GM12891 (cell line): ENCODE results near the gene NEMP2.
A peak's percentile ranks its signal among the peaks of the same experiment; 100 is the strongest.

Experiments used
- DNase-seq: peaks from one replicate; pipeline ENCODE4 v3.0.0; 2011; ENCODE audit warnings: low spot score; ENCODE audit not compliant: insufficient read length
- FAIRE-seq: peaks from 2 replicates; lab custom pipeline; 2011; peaks lifted over from hg19 to GRCh38; lab: Jason Lieb, UNC
- PAX5 ChIP-seq: IDR thresholded peaks from 2 replicates; pipeline ENCODE4 v1.6.1; 2011; ENCODE audit warnings: low read length, moderate library complexity, mild to moderate bottlenecking; ENCODE audit not compliant: insufficient read depth, severe bottlenecking
- POLR2A ChIP-seq: IDR thresholded peaks from 2 replicates; pipeline ENCODE4 v1.6.1; 2011; ENCODE audit warnings: low read depth, low read length, control low read depth
- POLR2AphosphoS5 ChIP-seq: IDR thresholded peaks from 2 replicates; pipeline ENCODE4 v1.6.1; 2011; ENCODE audit warnings: low read depth, low read length, control low read depth
- POU2F2 ChIP-seq: IDR thresholded peaks from 2 replicates; pipeline ENCODE4 v1.6.1; 2011; ENCODE audit warnings: low read depth, mild to moderate bottlenecking, control low read depth, low read length, moderate library complexity
- SPI1 ChIP-seq: IDR thresholded peaks from 2 replicates; pipeline ENCODE4 v1.6.1; 2011; ENCODE audit warnings: low read depth, low read length, control low read depth
- TAF1 ChIP-seq: IDR thresholded peaks from 2 replicates; pipeline ENCODE4 v1.6.1; 2011; ENCODE audit warnings: low read depth, low read length, control low read depth

NEMP2 gene

DNA sequence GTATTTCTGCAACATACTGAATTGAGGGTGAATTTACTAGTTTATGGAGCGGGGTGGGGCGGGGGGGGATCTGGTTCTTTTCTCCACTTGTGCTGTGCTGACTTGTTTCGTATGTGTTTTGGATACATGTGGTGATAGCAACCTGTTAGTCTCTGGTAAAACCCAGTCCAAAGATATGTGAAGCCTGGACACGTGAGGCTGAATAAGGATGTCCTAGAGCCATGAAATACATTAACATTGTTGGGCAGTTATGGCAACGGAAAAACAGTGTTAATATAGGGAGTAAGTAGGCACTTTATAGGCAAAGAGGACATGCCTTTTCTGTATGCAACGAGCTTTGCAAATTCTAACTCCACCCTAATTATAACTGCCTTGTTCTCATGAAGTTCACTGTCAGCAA is 42.1 kb upstream of the NEMP2 start:
- peak; percentile 52 for FAIRE-seq
- no peak for TF ChIP-seq POLR2A
- no peak for DNase-seq

DNA sequence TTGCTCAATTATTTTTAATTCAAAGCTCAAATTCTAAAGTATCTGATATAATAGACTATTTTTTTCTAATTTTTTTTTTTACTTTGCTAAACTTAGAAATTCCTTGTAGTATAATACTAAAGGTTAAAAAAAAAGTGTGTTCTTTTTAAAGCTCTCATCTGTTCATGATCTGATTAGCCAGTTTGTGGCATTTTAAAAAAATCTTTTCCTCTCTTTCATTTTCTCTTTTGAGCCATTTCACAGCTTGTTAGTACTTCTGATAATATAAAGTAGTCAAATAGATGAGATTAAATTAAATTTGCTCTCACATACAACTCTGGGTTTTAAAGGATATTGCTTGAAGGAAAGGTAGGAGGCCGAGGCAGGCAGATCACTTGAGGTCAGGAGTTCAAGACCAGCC is 40.7 kb upstream of the NEMP2 start:
- no peak for TF ChIP-seq POU2F2
- TF ChIP-seq POLR2A = no peak
- DNase-seq (no peak), FAIRE-seq (no peak)

DNA sequence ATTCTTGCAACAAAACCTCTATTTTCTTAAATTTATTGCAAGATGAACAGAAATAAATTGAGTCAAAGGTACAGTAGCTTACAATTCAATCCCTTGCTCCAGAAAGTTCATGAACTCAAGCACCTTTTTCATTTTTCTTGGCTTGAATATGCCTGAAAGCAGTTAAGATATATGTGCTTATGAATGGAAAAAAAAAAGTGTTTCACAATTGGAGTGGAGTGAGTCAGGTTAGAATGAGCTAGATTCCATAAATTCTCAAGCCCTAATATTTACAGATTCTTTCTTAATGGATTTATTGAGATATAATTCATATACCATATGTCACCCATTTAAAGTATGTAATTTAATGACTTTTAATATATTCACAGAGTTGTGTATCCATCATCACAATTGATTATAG is 39.6 kb upstream of the NEMP2 start:
- DNase-seq (no peak), FAIRE-seq (no peak)
- TF ChIP-seq POLR2A (no peak), POLR2AphosphoS5 (no peak), TAF1 (no peak), POU2F2 (no peak), SPI1 (no peak), PAX5 (no peak)

DNA sequence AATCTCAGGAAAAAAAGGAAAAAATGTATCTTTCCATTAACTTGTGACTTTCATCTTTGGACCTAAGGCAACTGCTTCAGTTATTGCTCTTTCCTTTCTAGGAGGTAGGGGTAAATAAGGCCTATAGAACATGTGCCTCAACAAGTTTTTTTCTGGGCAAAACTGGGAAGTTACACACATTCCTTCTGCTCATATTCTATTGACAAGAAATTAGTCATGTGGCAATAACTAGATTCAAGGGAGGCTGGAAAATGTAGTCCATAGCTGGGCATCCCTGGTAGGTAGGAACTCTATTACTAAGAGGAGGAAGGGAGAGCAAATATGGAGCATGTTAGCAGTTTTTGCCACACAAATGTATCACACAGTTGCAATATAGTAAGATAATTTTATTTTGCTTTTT is 37.7 kb upstream of the NEMP2 start:
- FAIRE-seq = no peak
- DNase-seq = no peak
- TF ChIP-seq SPI1 (no peak), POLR2A (no peak), TAF1 (no peak), PAX5 (no peak), POLR2AphosphoS5 (no peak), POU2F2 (no peak)

DNA sequence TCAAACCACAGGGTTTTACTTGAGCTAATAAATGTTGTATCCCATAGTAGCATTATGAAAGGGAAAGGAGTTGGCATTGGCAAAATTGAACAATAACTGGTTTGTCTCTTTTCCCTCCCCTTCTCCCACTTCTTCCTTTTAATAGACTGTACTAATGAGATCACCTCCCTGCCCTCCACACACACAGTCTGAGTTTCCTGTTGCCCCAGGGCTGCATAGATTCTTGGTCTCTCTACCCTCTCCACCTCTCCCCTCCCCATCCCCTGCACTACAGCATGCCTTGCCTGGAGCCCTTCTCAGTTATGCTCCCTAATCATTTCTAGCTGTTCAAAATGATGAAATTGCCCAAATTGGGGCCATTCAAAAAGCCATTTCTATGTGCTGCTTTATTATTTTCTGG is 37.2 kb upstream of the NEMP2 start:
- TF ChIP-seq SPI1 = no peak
- TF ChIP-seq POLR2AphosphoS5 = no peak
- DNase-seq = no peak
- no peak for FAIRE-seq

DNA sequence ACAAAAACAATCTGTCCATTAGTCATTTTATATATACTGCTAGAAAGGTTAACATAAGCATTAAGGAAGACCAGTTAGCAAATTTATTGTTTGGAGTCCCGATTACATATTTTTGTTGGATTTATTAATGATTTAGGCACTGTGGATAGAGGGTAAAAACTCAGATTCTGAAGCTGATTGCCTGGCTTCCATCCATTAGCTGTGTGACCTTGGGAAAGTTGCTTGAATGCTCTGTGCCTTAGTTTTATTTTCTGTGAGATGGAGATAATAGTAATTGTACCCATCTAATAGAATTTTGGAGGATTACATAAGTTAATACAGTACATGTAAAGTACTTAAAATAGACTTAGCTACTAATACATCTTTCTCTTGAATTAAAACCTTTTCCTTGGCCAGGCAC is 36.3 kb upstream of the NEMP2 start:
- FAIRE-seq (no peak), DNase-seq (no peak)
- no peak for TF ChIP-seq POLR2A
- TF ChIP-seq POLR2AphosphoS5 = no peak
- TF ChIP-seq PAX5 = no peak
- no peak for TF ChIP-seq TAF1
- TF ChIP-seq POU2F2 = no peak
- no peak for TF ChIP-seq SPI1

DNA sequence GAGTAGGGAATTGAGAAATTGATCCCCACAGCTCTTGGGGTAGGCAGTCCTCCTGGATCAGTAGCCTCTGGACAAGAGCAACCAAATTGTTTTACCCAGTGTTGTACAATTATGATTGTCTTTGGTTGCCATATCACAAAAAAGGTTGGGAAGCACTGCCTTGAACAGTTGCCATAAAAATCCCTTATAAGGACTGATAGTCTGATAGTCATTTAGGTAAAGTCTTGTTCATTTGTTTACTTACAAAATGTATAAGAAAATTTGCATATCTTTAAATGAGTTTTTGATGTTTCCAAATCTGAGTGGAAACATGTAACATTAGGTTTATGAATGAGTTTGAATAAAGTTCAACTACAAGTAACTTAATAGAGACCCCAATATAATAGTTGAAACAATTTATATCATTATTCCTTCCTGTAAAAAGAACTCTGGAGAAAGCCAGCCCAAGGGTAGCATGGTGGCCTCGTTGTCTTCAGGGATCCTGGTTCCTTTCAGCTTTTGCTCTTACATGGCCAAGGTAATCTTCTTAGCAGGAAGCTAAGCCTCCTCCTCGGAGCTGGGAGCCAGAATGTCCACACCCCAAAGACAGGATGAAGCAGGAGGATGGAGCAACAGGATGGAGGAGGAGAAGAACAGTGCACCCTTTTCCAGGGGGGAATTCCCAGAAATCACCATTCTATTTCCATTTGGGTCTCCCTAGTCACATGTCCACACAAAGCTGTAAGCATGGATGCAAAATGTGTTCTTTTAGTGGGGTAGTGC is 35.7 kb upstream of the NEMP2 start:
- DNase-seq (no peak), FAIRE-seq (peak; percentile 16)
- no peak for TF ChIP-seq POLR2AphosphoS5
- no peak for TF ChIP-seq SPI1
- no peak for TF ChIP-seq TAF1

DNA sequence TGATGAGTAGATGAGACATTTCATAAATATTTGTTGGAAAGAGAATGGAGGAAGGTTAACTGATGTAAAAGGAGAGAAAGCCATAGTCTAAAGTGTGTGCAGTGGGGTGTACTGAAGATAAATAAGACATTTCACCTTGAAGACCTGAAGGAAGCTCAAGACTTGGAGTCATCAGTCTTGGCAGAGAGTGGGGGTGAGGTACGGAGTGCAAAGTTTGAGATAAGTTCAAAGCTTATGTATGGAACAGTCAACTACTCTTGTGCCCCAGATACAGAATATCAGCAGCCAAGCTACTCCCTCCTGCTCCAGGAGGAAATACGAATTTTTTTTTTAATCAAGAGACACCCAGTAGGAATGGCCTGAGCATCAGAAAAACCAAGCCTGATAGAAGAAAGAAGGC is 30.3 kb upstream of the NEMP2 start:
- no peak for FAIRE-seq
- TF ChIP-seq PAX5 = no peak
- no peak for TF ChIP-seq POU2F2
- no peak for TF ChIP-seq SPI1
- no peak for TF ChIP-seq POLR2A
- TF ChIP-seq POLR2AphosphoS5 = no peak
- TF ChIP-seq TAF1 = no peak
- no peak for DNase-seq

DNA sequence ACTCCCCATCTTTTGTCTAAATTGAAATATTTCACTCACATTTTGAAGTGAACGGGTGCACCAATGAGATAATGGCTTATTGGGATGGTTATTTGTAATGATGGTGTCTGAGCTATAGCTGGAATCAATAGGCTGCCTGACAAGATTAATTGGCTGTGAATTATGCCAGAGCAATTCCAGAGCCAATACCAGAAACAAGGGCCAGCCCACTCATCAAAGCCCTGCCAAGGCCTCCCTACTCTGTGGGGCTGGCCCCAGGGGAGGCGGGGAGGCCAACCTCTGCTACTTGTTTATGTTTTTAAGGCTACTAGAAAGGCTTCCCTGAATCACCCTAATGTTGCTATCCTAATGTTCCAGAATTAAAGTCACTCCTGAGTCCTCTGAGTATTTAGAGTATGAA is 29.1 kb upstream of the NEMP2 start:
- TF ChIP-seq SPI1 (no peak), POLR2A (no peak), POLR2AphosphoS5 (no peak), POU2F2 (no peak), TAF1 (no peak), PAX5 (no peak)
- no peak for DNase-seq
- FAIRE-seq = no peak

DNA sequence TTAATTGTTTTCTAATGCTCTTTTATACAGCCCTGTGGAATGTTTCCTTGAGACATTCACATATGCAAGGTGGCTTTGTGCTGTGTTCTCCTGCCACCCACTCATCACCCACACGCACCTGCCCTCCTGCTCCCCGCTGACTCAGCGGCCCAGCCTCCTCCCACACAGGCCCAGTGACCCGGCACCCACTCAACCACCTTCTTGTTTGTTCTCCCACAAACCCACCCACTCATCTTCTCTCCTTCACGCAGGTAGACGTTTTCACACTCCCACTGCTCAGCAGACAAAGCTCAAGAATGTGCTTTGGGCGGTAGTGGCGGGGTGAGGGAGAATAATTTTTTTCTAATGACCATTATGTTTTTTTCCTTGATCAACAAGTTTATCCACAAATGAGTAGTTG is 28.6 kb upstream of the NEMP2 start:
- TF ChIP-seq PAX5 (no peak), POU2F2 (no peak), POLR2AphosphoS5 (no peak), TAF1 (no peak), POLR2A (no peak), SPI1 (no peak)
- DNase-seq = no peak
- FAIRE-seq = peak; percentile 82

DNA sequence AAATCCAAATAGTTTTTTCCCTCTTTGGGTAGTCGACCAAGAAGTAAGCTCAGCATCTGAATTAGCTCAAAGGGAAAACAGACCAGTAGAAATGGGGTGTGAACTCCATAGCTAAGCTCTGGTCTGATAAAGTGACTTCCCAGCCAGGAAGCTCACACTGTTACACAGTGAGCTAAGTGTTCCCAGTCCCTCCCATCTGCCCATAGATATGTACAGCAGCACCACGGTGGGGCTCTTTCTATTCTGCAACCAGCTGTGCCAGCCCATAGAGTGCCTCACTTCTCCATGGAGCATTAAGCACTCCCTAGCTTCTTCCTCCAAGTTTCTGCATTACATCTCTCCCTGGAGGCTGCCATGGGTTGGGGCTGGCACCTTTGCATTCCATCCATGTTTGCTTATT is 27.6 kb upstream of the NEMP2 start:
- no peak for FAIRE-seq
- TF ChIP-seq POU2F2 (no peak), SPI1 (no peak), POLR2AphosphoS5 (no peak)
- no peak for DNase-seq
